Measurements from ENCODE around the gene POLR2L.

GRCh38 chr11:832529-833113 lies 9.7 kb downstream of the POLR2L start, which contains the start of gene CD151:
- TF ChIP-seq CTCF (IDR thresholded peaks at IDR 0.05) = peak in 1 of 4 experiments; percentile 9
- TF ChIP-seq EP300 (IDR thresholded peaks at IDR 0.05) = no peak
- no peak for TF ChIP-seq POLR2A (IDR thresholded peaks at IDR 0.05)
- TF ChIP-seq POLR2AphosphoS5 (IDR thresholded peaks at IDR 0.05) = peak; percentile 31 to 62 (median 32)
